Bone marrow (tissue), 2 donors: ENCODE results near the gene DYNLT1.
"Not testable (repeated sequence)": the region's sequence is repeated elsewhere in the genome, so short reads cannot be mapped to it uniquely, and the experiment has no call there.

Experiments used
- DNase-seq, 2 donors: peaks; one replicate each; lab custom pipeline; 2025; lab: John Stamatoyannopoulos, UW

Gene DYNLT1

GRCh38 chr6:158642097-158642601 lies 2.4 kb downstream of the DYNLT1 start:
- DNase-seq: no peak

- no peak for DNase-seq
Observed at GRCh38 chr6:158640519-158640918, 4.0 kb downstream of the DYNLT1 start.

GRCh38 chr6:158639056-158639455 lies 5.5 kb downstream of the DYNLT1 start:
- no peak for DNase-seq

GRCh38 chr6:158638324-158638854 lies 6.2 kb downstream of the DYNLT1 start:
- no peak for DNase-seq

- DNase-seq: no peak
Observed at GRCh38 chr6:158636778-158637177, 7.8 kb downstream of the DYNLT1 start.

- DNase-seq: no peak
Observed at GRCh38 chr6:158635427-158636073, 9.0 kb downstream of the DYNLT1 start.

GRCh38 chr6:158634695-158635426 lies 9.7 kb downstream of the DYNLT1 start:
- no peak for DNase-seq

- no peak for DNase-seq
Observed at GRCh38 chr6:158633127-158633526, 11.4 kb downstream of the DYNLT1 start.

- DNase-seq: not testable (repeated sequence)
Observed at GRCh38 chr6:158632538-158633119, 11.9 kb downstream of the DYNLT1 start.

GRCh38 chr6:158631678-158632537 lies 12.6 kb downstream of the DYNLT1 start:
- DNase-seq: no peak

- DNase-seq: no peak
Observed at GRCh38 chr6:158630938-158631616, 13.5 kb downstream of the DYNLT1 start.

- no peak for DNase-seq
Observed at GRCh38 chr6:158629367-158630221, 14.9 kb downstream of the DYNLT1 start.

GRCh38 chr6:158628542-158628941 lies 16.0 kb downstream of the DYNLT1 start:
- no peak for DNase-seq

GRCh38 chr6:158627940-158628211 lies 16.7 kb downstream of the DYNLT1 start:
- no peak for DNase-seq

- DNase-seq: no peak
Observed at GRCh38 chr6:158627168-158627939, 17.2 kb downstream of the DYNLT1 start.

GRCh38 chr6:158626360-158627167 lies 18.0 kb downstream of the DYNLT1 start:
- no peak for DNase-seq

GRCh38 chr6:158625881-158626305 lies 18.6 kb downstream of the DYNLT1 start:
- no peak for DNase-seq

- DNase-seq: no peak
Observed at GRCh38 chr6:158624684-158625682, 19.6 kb downstream of the DYNLT1 start.
